GM23338 (cell line): Measurements from ENCODE around the gene KDM4C. TPM values are rescaled to one million over a fixed set of nuclear protein-coding genes. Genes with fewer than 3 reads are reported as not detected.

Source experiments
- CREB1 ChIP-seq: fragments of 250-450 bp; sonication (Bioruptor Pico); IDR thresholded peaks from 2 replicates; pipeline ENCODE4 v1.5.0; 2020; ENCODE audit warnings: low read depth, mild to moderate bottlenecking, moderate library complexity
- EZH2 ChIP-seq: fragments of 200-600 bp; sonication (generic); IDR thresholded peaks from one replicate; pipeline ENCODE4 v1.8.0; 2017; ENCODE audit warnings: antibody characterized with exemption, mild to moderate bottlenecking, low read depth; ENCODE audit not compliant: unreplicated experiment
- EZH2phosphoT487 ChIP-seq: fragments of 200-600 bp; sonication (generic); IDR thresholded peaks from one replicate; pipeline ENCODE4 v1.8.1; 2018; ENCODE audit warnings: antibody characterized with exemption; ENCODE audit not compliant: unreplicated experiment
- ZNF114 ChIP-seq: fragments of 250-450 bp; sonication (Bioruptor Pico); IDR thresholded peaks from 2 replicates; pipeline ENCODE4 v1.5.0; 2020; ENCODE audit warnings: mild to moderate bottlenecking, moderate library complexity
- ZNF331 ChIP-seq: fragments of 250-450 bp; sonication (Bioruptor Pico); IDR thresholded peaks from 2 replicates; pipeline ENCODE4 v1.5.0; 2020; ENCODE audit warnings: low read depth, mild to moderate bottlenecking, moderate library complexity
- polyA plus RNA-seq: library from polyadenylated mRNA; unstranded; fragments of >200 nt; fragmentation: Nextera tagmentation; extraction: Ambion mirVana; gene quantifications from 2 replicates; pipeline ENCODE4 v1.2.1, GENCODE V29; 2016
- total RNA-seq: library from RNA; depleted of rRNA; stranded (reverse); fragments of >200 nt; shearing (Covaris generic); gene quantifications from 2 replicates; pipeline ENCODE4 v1.2.3, GENCODE V29; 2014
- TF ChIP-seq, protein P1 (sequence below): fragments of 250-450 bp; sonication (Bioruptor Pico); IDR thresholded peaks from 2 replicates; pipeline ENCODE4 v1.5.0; 2020; ENCODE audit warnings: mild to moderate bottlenecking, moderate library complexity
- TF ChIP-seq, protein P2 (sequence below): IDR thresholded peaks from one replicate; pipeline ENCODE4 v1.6.1; 2018; ENCODE audit warnings: antibody characterized with exemption; ENCODE audit not compliant: unreplicated experiment

Gene KDM4C
- total and polyA plus RNA-seq, 2 experiments from 2014 or later: 12.0 to 43.8 TPM

- TF ChIP-seq, protein P1, sequence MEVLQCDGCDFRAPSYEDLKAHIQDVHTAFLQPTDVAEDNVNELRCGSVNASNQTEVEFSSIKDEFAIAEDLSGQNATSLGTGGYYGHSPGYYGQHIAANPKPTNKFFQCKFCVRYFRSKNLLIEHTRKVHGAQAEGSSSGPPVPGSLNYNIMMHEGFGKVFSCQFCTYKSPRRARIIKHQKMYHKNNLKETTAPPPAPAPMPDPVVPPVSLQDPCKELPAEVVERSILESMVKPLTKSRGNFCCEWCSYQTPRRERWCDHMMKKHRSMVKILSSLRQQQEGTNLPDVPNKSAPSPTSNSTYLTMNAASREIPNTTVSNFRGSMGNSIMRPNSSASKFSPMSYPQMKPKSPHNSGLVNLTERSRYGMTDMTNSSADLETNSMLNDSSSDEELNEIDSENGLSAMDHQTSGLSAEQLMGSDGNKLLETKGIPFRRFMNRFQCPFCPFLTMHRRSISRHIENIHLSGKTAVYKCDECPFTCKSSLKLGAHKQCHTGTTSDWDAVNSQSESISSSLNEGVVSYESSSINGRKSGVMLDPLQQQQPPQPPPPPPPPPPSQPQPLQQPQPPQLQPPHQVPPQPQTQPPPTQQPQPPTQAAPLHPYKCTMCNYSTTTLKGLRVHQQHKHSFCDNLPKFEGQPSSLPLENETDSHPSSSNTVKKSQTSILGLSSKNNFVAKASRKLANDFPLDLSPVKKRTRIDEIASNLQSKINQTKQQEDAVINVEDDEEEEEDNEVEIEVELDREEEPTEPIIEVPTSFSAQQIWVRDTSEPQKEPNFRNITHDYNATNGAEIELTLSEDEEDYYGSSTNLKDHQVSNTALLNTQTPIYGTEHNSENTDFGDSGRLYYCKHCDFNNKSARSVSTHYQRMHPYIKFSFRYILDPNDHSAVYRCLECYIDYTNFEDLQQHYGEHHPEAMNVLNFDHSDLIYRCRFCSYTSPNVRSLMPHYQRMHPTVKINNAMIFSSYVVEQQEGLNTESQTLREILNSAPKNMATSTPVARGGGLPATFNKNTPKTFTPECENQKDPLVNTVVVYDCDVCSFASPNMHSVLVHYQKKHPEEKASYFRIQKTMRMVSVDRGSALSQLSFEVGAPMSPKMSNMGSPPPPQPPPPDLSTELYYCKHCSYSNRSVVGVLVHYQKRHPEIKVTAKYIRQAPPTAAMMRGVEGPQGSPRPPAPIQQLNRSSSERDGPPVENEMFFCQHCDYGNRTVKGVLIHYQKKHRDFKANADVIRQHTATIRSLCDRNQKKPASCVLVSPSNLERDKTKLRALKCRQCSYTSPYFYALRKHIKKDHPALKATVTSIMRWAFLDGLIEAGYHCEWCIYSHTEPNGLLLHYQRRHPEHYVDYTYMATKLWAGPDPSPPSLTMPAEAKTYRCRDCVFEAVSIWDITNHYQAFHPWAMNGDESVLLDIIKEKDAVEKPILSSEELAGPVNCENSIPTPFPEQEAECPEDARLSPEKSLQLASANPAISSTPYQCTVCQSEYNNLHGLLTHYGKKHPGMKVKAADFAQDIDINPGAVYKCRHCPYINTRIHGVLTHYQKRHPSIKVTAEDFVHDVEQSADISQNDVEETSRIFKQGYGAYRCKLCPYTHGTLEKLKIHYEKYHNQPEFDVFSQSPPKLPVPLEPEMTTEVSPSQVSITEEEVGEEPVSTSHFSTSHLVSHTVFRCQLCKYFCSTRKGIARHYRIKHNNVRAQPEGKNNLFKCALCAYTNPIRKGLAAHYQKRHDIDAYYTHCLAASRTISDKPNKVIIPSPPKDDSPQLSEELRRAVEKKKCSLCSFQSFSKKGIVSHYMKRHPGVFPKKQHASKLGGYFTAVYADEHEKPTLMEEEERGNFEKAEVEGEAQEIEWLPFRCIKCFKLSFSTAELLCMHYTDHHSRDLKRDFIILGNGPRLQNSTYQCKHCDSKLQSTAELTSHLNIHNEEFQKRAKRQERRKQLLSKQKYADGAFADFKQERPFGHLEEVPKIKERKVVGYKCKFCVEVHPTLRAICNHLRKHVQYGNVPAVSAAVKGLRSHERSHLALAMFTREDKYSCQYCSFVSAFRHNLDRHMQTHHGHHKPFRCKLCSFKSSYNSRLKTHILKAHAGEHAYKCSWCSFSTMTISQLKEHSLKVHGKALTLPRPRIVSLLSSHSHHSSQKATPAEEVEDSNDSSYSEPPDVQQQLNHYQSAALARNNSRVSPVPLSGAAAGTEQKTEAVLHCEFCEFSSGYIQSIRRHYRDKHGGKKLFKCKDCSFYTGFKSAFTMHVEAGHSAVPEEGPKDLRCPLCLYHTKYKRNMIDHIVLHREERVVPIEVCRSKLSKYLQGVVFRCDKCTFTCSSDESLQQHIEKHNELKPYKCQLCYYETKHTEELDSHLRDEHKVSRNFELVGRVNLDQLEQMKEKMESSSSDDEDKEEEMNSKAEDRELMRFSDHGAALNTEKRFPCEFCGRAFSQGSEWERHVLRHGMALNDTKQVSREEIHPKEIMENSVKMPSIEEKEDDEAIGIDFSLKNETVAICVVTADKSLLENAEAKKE (CRISPR knock-in tag): no peak
- TF ChIP-seq, protein P2, sequence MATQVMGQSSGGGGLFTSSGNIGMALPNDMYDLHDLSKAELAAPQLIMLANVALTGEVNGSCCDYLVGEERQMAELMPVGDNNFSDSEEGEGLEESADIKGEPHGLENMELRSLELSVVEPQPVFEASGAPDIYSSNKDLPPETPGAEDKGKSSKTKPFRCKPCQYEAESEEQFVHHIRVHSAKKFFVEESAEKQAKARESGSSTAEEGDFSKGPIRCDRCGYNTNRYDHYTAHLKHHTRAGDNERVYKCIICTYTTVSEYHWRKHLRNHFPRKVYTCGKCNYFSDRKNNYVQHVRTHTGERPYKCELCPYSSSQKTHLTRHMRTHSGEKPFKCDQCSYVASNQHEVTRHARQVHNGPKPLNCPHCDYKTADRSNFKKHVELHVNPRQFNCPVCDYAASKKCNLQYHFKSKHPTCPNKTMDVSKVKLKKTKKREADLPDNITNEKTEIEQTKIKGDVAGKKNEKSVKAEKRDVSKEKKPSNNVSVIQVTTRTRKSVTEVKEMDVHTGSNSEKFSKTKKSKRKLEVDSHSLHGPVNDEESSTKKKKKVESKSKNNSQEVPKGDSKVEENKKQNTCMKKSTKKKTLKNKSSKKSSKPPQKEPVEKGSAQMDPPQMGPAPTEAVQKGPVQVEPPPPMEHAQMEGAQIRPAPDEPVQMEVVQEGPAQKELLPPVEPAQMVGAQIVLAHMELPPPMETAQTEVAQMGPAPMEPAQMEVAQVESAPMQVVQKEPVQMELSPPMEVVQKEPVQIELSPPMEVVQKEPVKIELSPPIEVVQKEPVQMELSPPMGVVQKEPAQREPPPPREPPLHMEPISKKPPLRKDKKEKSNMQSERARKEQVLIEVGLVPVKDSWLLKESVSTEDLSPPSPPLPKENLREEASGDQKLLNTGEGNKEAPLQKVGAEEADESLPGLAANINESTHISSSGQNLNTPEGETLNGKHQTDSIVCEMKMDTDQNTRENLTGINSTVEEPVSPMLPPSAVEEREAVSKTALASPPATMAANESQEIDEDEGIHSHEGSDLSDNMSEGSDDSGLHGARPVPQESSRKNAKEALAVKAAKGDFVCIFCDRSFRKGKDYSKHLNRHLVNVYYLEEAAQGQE: no peak
- no peak for TF ChIP-seq CREB1 (CRISPR knock-in tag)
- no peak for TF ChIP-seq EZH2phosphoT487
- TF ChIP-seq ZNF331 (CRISPR knock-in tag): no peak
- TF ChIP-seq EZH2: no peak
- no peak for TF ChIP-seq ZNF114 (CRISPR knock-in tag)
Observed at GRCh38 chr9:7130266-7130820, 372.6 kb downstream of the KDM4C start (continued).
